CD4-positive, alpha-beta T cell treated with Interleukin-2 at 100 ng/mL for 4 hours (primary cell): Measurements from ENCODE around the gene NOL8.

Experiments used
- DNase-seq: peaks from one replicate; pipeline ENCODE4 v3.0.0-alpha.2; 2020; ENCODE audit warnings: low spot score

NOL8 gene

GRCh38 chr9:92310562-92310961 lies 14.6 kb downstream of the NOL8 start:
- no peak for DNase-seq

DNA sequence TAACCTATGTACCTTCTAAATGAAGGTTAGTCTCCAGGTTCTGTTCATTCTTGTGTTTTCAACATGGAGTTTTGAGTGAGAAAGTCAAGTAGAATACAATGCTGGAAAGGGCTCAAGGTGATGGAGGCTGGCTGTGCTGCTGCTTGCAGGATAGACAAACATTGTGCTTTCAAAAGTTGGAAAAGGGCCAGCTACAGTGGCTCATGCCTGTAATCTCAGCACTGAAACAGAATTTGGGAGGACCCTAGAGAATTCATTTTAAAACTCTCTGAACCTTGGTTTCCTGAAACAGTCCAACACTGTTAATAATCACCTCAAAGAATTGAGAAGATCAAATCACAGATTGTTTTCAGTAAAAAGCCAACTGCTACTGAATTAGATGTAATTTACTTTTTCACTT lies 16.3 kb downstream of the NOL8 start:
- no peak for DNase-seq

DNA sequence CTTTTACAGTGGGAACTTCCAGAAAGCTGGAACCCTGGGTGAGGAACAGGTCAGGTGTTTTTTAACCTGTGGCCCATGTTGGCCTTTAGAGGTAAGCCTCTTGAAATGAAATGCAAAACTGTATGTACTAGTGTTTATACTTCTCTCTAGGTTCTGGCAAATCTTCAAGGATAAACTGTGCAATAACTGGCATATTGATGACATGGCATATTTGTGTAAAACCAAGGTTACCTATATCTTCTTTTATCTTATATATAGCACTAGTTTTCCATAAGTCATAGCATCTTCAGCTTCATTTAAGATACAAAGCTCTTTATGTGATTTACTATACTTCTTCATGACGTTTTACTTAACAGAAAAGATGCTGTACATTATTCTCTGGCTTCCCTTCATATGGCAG lies 24.2 kb downstream of the NOL8 start:
- DNase-seq, result no peak

DNA sequence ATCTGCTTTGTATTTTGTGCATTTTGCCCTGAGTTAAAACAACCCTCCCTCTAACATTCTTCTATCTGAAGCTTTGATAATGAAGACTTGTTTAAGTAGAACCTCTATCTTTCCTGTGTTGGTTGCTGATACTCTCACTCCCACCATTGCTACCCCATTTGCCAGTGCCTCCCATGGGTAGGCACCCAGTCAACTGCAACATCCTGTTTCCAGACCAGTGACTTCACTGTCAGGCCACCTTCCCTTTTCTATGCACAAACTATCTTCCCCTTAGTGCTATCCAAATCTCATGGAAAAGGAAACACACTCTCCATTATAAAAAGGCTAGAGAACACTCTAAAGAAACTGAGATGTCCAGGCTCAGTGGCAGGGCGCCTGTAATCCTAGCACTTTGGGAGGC lies 26.0 kb downstream of the NOL8 start:
- no peak for DNase-seq

GRCh38 chr9:92298036-92298435 lies 27.1 kb downstream of the NOL8 start:
- no peak for DNase-seq

- peak; percentile 13 for DNase-seq
Measured at GRCh38 chr9:92297611-92298010, 27.5 kb downstream of the NOL8 start.

DNA sequence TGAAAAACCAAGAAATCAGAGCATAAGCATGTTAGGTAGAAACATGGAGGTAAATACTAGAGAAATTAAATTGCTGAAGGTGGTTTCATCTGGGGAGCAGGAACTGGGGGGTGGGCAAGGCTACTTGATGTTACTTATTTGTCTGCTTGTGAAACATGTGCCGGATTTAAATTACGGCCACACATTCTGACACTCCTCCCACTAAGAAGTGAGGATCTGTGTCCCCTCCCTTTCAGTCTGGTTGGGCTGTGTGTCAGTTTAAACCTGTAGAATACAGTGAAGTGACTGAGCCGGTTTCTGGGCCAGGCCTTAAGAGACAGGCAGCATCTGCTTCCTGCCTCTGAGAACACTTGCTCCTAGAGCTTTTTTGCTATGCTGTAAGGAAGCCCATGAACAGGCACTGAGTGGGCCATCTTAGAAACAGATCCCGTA lies 29.3 kb downstream of the NOL8 start:
- DNase-seq, result no peak

GRCh38 chr9:92295240-92295790 lies 29.8 kb downstream of the NOL8 start:
- DNase-seq, result no peak

- DNase-seq, result no peak
Measured at GRCh38 chr9:92294297-92294676, 30.9 kb downstream of the NOL8 start.

DNA sequence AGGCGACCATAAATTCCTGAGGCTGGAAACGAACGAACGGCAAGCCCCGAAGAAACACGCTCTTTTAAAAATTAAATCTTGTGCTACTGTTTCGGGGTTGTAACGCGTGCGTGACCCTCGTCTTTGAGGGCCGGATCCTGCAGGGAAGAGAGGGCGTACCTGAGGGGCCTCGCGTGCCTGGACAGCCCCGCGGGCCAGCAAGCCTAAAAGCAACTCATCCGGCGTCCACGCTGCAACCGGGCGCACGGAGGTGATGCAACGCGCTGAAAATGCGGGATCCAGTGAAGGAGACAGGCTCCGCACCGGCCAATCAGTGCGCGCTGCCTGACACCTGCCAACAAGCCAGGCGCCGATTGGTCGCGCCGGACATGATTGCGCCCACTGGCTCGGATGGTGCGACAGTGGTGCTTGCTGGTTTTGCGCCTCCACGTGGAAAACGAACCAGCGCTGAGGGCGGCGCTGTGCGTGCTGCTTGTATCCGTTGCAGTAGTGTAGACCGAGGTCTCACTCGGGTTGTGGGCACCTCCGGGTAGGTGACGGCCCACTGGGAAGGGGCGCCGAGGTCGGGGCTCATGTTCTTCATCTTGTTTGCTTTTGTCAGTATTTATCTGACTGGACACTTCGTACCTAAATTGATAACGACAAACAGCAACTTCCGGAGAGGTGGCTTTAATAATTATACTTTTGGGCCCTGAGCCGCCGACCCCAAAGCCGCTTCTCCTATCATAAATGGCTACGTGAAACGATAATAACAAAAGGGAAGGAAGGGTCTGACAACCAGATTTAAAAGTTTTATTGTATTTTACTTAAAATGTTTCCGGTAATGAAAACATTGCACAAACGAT lies 31.5 kb downstream of the NOL8 start, which contains the start of gene IARS1:
TSS of gene IARS1 (minus strand) at position 246 of the 845 bp plus-strand sequence. CDS start 4,278 bp downstream, outside the sequence.
- DNase-seq, result peak; percentile 100

DNA sequence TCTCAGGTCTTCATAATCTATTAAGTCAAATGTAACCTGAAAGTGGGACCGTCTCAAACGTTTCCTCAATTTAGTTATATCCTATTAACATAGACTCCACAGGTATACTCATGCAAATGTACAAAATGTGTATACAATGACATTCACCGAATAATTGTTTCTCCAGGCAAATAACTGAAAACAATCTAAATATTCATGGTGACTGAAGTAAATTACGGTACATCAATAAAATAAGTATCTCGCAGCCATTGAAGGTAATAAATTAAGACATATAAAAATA lies 32.1 kb downstream of the NOL8 start:
- no peak for DNase-seq

DNA sequence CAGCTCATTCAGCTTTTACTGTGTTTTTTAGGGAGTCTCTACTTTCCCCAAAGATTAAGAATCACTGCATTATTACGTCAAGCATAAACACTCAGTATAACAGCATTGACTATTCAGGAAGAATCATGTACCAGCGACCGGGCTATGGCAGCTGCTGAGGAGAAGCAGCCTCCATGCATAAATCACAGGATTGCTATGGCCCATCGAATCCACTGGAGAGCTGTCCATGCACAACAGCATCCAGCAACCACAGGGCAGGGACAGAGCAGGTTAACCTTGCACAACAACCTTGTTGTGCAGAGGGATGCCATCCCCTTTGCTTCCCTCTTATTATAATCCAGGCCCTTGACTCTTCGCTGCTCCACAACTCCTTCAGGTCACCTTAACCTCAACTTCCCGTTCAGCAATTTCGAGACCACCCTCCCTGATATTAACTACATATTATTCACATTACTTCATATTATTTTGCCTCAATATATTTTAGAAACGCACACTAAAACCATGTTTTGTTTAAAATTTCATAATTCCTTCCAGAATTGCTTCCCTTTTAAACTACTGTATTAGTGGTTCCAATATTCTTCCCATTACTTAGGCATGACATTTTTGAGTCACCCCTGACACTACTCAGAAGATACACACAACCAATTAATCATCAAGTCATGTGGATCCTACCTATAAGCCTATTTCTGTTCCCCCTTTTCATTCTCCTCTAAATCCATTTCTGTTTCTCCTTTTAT lies 32.6 kb downstream of the NOL8 start:
- DNase-seq, result no peak

GRCh38 chr9:92291577-92291976 lies 33.6 kb downstream of the NOL8 start:
- no peak for DNase-seq

- no peak for DNase-seq
Measured at GRCh38 chr9:92290785-92291429, 34.2 kb downstream of the NOL8 start.

- DNase-seq, result no peak
Measured at GRCh38 chr9:92289708-92290390, 35.3 kb downstream of the NOL8 start.

DNA sequence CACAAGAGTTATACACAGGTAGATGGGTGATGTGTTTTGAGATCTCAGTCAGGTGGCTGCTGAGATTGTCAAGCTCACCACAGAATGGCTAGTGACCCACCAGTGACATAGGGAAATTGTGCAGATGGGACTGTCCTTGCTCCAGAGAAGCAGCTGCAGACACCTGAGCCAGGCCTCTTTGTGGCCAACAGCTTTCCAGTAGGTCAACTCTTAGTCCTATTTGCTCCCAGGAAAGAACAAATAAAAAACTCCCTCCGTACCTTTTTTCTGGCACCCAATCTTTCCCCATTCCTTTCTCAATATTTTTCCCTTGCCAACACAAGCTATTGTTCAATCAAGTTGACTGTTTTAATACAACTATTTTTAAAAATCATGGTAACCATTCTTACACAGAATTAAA lies 45.8 kb downstream of the NOL8 start:
- no peak for DNase-seq

- DNase-seq, result no peak
Measured at GRCh38 chr9:92278110-92278509, 47.0 kb downstream of the NOL8 start.

GRCh38 chr9:92276331-92277032 lies 48.7 kb downstream of the NOL8 start:
- no peak for DNase-seq

GRCh38 chr9:92275541-92275940 lies 49.6 kb downstream of the NOL8 start:
- DNase-seq, result no peak

DNA sequence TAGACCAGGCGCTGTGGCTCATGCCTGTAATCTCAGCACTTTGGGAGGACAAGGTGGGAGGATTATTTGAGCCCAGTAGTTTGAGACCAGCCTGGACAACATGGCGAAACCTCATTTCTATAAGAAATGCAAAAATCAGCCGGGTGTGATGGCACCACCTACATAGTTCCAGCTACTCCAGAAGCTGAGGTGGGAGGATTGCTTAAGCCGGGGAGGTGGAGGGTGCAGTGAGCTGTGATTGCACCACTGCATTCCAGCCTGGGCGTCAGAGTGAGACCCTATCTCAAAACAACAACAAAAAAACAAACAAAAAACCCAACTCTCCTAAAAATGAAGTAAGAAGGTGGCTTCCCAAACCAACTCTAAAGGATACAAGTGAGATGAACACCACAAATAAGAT lies 54.6 kb downstream of the NOL8 start:
- no peak for DNase-seq

GRCh38 chr9:92266486-92266885 lies 58.7 kb downstream of the NOL8 start:
- DNase-seq, result no peak

GRCh38 chr9:92265154-92265553 lies 60.0 kb downstream of the NOL8 start:
- no peak for DNase-seq
